NCI-H1930 (cell line): ENCODE data around the gene DCK.

ENCODE experiments used
- DNase-seq, 2 experiments: peaks; one replicate each; lab custom pipeline; 2025; lab: John Stamatoyannopoulos, UW

DCK gene

DNA sequence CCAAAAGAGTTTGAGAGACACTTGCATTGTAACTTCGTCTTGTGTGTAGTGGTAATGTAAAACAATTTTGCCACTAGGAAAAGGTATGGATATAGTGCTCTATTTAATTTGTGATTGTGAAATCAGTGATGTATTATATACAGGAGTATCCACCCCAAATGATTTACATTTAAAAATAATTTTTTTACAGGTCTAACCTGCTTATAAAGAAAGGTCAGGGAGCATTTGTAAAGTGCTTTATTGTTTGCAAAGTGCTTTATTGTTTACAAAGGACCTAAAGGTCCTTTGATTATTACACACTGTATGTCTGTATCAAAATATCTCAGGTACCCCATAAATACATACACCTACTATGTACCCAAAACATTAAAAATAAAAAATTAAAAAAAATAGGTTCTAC is 70.3 kb downstream of the DCK start:
- no peak for DNase-seq

DNA sequence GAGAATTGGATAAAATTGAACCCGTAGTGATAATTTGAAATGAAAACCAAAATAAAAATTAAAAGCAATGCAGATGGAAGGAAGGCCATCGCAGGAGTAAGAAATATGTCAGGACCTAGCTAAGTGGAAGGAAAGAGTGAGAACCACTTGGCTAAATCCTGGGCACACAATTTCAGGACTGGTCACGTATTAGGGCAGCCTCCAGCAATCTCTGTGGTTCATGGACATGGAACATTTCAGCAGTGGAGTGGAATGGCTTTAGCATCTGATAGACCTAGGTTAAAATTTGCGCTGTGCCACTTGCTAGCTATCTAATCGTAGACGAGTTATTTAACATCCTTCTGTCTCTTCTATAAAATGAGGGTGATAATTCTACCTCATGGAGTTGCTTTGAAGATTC is 71.1 kb downstream of the DCK start:
- DNase-seq, result no peak

DNA sequence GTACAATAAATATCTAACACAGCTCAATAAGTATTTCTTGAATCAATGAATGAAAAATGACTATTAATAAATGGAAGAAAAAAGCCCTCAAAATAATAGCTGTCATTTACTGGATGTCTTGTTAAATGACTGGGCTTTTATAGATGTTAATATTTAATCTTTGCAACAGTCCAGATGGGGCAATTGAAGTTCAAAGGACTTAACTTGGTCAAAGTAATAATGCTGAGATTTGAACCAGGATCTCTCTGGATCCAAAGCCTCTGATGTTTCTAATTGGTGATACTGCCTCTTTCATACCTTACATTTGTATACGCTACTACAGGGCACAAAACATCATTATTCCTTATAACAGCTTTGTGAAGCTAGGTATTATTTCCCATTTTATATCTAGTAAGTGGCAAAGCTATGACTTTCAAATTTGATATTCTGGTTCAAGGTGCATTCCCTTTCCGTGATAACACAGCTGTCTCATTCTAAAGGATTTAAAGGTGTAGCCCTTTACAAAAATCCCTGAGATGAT is 72.6 kb downstream of the DCK start:
- DNase-seq, result no peak

- DNase-seq, result peak in 1 of 2 experiments; percentile 22
Observed at GRCh38 chr4:71066737-71067716, 73.6 kb downstream of the DCK start.

DNA sequence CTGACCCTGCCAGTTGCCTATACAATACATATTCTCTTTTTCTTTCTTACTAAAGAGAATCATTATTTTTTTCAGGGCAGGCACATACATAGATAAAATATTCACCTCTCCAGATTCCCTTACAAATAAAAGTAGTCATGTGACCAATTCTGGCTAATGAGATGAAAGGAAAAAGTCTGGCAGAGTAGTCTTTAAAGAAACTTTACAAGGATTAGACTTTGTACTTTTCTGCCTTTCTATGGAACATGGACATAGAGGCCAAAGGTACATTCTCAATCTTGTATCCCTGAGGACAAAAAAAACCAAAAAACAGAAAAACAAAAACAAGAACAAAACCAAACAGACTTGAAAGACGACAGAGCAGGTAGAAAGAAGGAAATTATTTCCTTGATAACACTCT is 75.6 kb downstream of the DCK start:
- DNase-seq, result no peak

- DNase-seq, result no peak
Observed at GRCh38 chr4:71070015-71070414, 76.6 kb downstream of the DCK start.

- no peak for DNase-seq
Observed at GRCh38 chr4:71074452-71075299, 81.2 kb downstream of the DCK start.
